ENCODE results near the gene ATP4B. TPM values are rescaled to one million over a fixed set of nuclear protein-coding genes. Genes with fewer than 3 reads are reported as not detected.

ATP4B gene
- total RNA-seq, 1 experiment from 2014 or later, result not detected

DNA sequence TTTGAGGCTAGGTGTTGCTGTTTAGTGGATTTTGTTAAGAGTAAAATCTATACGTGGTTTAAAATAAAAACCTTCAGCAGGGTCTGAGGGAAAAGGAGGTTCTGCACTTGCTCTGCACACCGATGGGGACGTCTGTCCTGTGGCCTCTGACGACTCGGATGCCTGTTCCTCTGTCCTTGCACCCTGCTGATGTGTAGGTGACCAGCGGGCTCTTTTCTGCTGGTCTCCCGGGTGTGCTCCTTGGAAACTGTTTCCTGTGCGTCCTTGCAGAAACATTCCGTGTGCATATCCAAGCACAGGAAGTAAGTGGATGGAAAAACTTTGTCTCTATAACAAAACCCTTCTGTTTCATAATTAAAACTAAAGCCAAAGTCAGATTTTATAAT is 3.8 kb downstream of the ATP4B start (continued):
- TF ChIP-seq, protein P1, sequence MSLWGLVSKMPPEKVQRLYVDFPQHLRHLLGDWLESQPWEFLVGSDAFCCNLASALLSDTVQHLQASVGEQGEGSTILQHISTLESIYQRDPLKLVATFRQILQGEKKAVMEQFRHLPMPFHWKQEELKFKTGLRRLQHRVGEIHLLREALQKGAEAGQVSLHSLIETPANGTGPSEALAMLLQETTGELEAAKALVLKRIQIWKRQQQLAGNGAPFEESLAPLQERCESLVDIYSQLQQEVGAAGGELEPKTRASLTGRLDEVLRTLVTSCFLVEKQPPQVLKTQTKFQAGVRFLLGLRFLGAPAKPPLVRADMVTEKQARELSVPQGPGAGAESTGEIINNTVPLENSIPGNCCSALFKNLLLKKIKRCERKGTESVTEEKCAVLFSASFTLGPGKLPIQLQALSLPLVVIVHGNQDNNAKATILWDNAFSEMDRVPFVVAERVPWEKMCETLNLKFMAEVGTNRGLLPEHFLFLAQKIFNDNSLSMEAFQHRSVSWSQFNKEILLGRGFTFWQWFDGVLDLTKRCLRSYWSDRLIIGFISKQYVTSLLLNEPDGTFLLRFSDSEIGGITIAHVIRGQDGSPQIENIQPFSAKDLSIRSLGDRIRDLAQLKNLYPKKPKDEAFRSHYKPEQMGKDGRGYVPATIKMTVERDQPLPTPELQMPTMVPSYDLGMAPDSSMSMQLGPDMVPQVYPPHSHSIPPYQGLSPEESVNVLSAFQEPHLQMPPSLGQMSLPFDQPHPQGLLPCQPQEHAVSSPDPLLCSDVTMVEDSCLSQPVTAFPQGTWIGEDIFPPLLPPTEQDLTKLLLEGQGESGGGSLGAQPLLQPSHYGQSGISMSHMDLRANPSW (CRISPR knock-in tag; conservative IDR thresholded peaks at IDR 0.05; ENCODE audit: low read depth), result no peak
- TF ChIP-seq NFATC4 (CRISPR knock-in tag; IDR thresholded peaks at IDR 0.05), result no peak
- TF ChIP-seq TCF7 (CRISPR knock-in tag; IDR thresholded peaks at IDR 0.05; ENCODE audit: low read depth), result no peak

DNA sequence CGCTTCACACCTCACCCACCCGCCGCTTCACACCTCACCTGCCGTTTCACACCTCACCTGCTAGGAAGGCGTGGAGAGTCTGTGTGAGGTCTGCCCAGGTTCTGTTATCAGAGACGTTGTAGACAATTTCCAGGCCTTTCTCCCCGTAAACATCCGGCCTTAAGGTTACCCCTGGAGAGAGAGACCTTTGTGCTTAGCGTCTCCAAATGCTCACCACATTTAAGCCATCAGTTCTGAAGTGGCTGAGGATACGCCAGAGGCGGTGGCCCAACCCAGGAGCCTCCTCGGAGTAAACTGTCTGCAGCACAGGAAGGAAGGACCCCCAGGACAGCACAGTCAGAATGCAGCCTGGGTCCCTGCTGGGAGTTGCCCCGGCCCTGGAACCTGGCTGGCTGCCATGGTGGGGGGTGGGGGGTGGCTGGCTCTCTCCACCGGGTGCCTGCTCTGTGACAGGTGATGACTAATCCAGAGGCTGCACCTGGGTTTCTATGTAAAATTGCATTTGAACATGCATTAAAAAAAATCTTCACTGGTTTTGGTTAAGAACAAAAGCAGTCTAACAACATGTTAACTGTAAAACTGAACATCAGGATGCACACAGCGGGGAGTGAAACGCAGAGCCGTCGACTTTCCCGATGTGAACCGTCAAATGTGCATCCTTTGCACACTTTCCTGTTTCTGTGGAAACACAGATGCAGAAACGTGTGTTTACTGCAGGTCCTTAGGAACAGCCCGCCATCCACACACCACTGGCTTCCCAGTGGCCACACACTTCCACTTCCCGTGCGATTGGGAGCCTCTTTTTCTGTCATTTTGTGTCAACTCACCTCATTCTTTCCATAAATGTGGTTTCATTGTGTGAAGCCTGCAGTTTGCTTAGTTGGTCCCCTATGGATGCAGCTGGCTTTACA is 4.5 kb downstream of the ATP4B start:
- Mint-ChIP-seq H3K27me3 (ENCODE audit: low read depth) (no peaks in the 10 kb centered on the region), H3K9me3 (no peaks in the 10 kb centered on the region), H3K4me3 (no peak overlapping the region), H3K27ac (peak overlapping the region; percentile 80; the same call in 1 of the 2 replicates), H3K36me3 (no peaks in the 10 kb centered on the region), H3K4me1 (no peaks in the 10 kb centered on the region; the same call in 1 of the 2 replicates)
- DNase-seq (ENCODE audit: low spot score), result peak; percentile 7
- ChIA-PET POLR2A (no interaction called here), CTCF (no interaction called here)
- ATAC-seq, result no peak
- peak; percentile 45; the same call in 1 of the 2 replicates for TF ChIP-seq ZNF423 (CRISPR knock-in tag; IDR thresholded peaks at IDR 0.05)
- TF ChIP-seq, protein P2, sequence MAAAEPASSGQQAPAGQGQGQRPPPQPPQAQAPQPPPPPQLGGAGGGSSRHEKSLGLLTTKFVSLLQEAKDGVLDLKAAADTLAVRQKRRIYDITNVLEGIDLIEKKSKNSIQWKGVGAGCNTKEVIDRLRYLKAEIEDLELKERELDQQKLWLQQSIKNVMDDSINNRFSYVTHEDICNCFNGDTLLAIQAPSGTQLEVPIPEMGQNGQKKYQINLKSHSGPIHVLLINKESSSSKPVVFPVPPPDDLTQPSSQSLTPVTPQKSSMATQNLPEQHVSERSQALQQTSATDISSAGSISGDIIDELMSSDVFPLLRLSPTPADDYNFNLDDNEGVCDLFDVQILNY (CRISPR knock-in tag; IDR thresholded peaks at IDR 0.05), result no peak

DNA sequence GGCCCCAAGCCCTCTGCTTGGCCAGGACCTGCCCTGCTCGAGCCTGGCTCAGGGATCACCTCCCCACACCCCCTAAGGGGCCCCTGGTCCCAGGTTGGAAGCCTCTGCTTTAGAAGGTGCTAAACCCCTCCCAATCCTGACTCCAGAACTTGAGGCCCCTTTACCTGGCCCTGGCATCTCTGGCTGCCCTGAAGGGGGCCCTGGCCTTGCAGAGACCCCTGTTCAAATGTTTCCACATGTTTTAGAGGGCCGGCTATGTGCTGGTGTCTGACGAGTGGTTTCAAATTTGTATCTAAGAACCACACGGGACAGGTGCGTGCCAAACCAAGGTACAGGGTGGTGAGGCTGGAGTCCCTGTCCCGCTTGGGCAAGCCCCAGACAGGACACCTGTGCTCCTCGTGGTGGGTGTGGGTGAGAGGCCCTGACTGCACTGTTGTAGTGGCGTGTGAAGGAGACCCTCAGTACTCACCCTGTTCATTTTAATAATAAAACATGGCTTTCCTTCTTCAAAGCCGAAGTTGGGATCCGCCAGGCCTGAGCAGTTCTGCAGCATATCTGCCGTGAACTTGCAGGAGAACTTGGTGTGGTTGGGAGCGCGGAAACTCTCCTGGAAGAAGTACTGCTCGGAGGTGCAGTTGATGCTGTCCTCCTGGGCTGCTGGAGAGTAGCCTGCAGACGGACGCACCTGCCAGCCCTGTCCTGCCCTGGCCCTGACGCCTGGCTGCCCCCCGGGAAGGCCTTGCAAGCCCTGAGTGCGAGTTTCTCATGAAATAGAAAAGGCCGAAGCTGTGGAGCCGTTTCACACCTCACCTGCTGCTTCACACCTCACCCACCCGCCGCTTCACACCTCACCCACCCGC is 5.4 kb downstream of the ATP4B start:
- ChIA-PET POLR2A (no interaction called here), CTCF (interaction anchor here (0.6 to 0.9 kb wide), 2 partner anchors 31 to 150 kb away, joined by 3 to 4 read pairs; no protein-coding TSS in a partner anchor)
- no peaks in the 10 kb centered on the region for H3K9me3 Mint-ChIP-seq
- no peak overlapping the region for H3K4me3 Mint-ChIP-seq
- ATAC-seq (no peak), DNase-seq (ENCODE audit: low spot score) (peak; percentile 6)
- no peak overlapping the region for H3K27ac Mint-ChIP-seq
- no peaks in the 10 kb centered on the region; the same call in 1 of the 2 replicates for H3K4me1 Mint-ChIP-seq
- TF ChIP-seq GRHL2 (CRISPR knock-in tag; IDR thresholded peaks at IDR 0.05; ENCODE audit: insufficient replicate concordance, severe bottlenecking) (no peak), KAT7 (CRISPR knock-in tag; IDR thresholded peaks at IDR 0.05; ENCODE audit: borderline replicate concordance) (no peak), CREM (CRISPR knock-in tag; IDR thresholded peaks at IDR 0.05) (no peak)
- H3K36me3 Mint-ChIP-seq, result no peaks in the 10 kb centered on the region
- no peaks in the 10 kb centered on the region for H3K27me3 Mint-ChIP-seq (ENCODE audit: low read depth)

DNA sequence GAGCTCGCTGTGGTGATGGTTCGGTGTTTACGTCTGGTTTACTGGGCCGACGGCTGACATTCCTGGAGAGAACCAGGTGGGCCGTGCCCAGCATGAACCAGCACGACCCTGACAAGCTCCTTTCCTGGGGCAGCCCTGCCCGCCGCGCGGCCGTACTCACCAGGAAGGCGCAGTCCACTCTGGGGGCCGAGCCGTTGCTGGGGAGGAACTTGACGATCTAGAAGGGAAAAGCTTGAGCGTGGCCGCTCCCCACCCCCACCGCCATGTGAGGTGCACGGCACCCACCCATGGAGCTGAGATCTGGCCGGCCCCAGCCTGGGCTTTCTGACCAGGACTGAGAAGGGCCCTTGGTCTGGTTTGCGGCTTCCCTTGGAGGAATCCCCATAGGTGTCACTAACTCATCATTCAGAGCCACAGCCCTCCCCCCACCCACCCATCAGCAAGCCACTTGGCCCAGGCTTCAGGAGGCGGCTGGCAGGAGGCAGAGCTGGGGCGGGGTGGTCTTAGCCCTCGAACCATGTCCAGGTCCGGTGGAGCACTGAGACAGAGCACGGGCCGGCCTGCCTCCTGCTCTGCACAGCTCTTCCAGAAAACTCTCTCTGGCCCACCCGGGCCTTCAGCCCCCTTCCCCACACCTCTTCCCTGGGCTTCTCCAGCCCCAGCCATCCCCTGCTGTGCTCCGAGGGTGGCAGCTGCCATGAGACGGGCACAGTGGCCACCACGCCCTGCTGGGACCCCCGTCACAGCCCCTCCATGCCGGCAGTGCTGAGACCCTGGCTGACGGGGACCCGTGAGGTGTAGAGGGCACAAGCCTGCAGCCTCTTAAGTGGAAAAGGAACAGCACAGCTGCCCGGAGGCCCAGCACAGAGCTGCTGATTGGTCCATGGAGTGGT is 6.2 kb downstream of the ATP4B start:
- H3K27me3 Mint-ChIP-seq (ENCODE audit: low read depth), result no peaks in the 10 kb centered on the region
- DNase-seq (ENCODE audit: low spot score) (peak; percentile 9), ATAC-seq (no peak)
- H3K9me3 Mint-ChIP-seq, result no peaks in the 10 kb centered on the region
- H3K4me1 Mint-ChIP-seq, result no peaks in the 10 kb centered on the region; the same call in 1 of the 2 replicates
- CTCF ChIA-PET, result interaction anchor here (0.6 to 0.9 kb wide), 2 partner anchors 31 to 150 kb away, joined by 3 to 4 read pairs; no protein-coding TSS in a partner anchor
- H3K36me3 Mint-ChIP-seq, result no peaks in the 10 kb centered on the region
- no peak overlapping the region for H3K27ac Mint-ChIP-seq
- H3K4me3 Mint-ChIP-seq, result no peak overlapping the region
- POLR2A ChIA-PET, result no interaction called here
- TF ChIP-seq, protein P3, sequence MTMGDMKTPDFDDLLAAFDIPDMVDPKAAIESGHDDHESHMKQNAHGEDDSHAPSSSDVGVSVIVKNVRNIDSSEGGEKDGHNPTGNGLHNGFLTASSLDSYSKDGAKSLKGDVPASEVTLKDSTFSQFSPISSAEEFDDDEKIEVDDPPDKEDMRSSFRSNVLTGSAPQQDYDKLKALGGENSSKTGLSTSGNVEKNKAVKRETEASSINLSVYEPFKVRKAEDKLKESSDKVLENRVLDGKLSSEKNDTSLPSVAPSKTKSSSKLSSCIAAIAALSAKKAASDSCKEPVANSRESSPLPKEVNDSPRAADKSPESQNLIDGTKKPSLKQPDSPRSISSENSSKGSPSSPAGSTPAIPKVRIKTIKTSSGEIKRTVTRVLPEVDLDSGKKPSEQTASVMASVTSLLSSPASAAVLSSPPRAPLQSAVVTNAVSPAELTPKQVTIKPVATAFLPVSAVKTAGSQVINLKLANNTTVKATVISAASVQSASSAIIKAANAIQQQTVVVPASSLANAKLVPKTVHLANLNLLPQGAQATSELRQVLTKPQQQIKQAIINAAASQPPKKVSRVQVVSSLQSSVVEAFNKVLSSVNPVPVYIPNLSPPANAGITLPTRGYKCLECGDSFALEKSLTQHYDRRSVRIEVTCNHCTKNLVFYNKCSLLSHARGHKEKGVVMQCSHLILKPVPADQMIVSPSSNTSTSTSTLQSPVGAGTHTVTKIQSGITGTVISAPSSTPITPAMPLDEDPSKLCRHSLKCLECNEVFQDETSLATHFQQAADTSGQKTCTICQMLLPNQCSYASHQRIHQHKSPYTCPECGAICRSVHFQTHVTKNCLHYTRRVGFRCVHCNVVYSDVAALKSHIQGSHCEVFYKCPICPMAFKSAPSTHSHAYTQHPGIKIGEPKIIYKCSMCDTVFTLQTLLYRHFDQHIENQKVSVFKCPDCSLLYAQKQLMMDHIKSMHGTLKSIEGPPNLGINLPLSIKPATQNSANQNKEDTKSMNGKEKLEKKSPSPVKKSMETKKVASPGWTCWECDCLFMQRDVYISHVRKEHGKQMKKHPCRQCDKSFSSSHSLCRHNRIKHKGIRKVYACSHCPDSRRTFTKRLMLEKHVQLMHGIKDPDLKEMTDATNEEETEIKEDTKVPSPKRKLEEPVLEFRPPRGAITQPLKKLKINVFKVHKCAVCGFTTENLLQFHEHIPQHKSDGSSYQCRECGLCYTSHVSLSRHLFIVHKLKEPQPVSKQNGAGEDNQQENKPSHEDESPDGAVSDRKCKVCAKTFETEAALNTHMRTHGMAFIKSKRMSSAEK (CRISPR knock-in tag; IDR thresholded peaks at IDR 0.05; ENCODE audit: borderline replicate concordance), result no peak
- TF ChIP-seq, protein P4, sequence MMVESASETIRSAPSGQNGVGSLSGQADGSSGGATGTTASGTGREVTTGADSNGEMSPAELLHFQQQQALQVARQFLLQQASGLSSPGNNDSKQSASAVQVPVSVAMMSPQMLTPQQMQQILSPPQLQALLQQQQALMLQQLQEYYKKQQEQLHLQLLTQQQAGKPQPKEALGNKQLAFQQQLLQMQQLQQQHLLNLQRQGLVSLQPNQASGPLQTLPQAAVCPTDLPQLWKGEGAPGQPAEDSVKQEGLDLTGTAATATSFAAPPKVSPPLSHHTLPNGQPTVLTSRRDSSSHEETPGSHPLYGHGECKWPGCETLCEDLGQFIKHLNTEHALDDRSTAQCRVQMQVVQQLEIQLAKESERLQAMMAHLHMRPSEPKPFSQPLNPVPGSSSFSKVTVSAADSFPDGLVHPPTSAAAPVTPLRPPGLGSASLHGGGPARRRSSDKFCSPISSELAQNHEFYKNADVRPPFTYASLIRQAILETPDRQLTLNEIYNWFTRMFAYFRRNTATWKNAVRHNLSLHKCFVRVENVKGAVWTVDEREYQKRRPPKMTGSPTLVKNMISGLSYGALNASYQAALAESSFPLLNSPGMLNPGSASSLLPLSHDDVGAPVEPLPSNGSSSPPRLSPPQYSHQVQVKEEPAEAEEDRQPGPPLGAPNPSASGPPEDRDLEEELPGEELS (CRISPR knock-in tag; IDR thresholded peaks at IDR 0.05), result no peak
- TF ChIP-seq TCF7 (CRISPR knock-in tag; IDR thresholded peaks at IDR 0.05; ENCODE audit: low read depth) (no peak), SMAD3 (CRISPR knock-in tag; IDR thresholded peaks at IDR 0.05; ENCODE audit: borderline replicate concordance) (no peak), ZNF232 (CRISPR knock-in tag; IDR thresholded peaks at IDR 0.05) (no peak), ZNF121 (CRISPR knock-in tag; IDR thresholded peaks at IDR 0.05) (no peak)

All from WTC11 (cell line).